CD4-positive, alpha-beta T cell treated with Interleukin-21 for 1 hour (primary cell): ENCODE results near the gene COQ4.

Experiments
- DNase-seq: peaks from one replicate; pipeline ENCODE4 v3.0.0-alpha.2; 2020

The COQ4 gene

DNA sequence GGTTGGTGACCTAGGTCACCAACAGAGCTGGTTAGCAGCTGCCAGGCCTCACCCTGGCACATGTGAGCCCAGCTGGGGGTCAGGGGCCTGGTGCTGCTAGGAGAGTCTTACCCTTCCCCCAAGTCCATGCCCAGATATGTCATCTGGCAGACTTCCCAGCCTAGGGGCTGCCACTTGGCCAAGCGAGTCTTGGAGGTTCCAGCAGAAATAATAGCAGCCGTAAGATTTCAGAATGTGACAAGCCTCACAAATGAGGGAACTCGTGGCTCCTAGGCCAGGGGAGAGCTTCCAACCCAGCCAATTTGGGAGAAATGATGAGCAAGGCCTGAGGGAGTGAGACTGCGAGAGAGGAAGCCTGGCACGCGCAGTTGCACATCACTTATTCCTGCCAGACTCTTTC lies 59.6 kb downstream of the COQ4 start:
- no peak for DNase-seq

DNA sequence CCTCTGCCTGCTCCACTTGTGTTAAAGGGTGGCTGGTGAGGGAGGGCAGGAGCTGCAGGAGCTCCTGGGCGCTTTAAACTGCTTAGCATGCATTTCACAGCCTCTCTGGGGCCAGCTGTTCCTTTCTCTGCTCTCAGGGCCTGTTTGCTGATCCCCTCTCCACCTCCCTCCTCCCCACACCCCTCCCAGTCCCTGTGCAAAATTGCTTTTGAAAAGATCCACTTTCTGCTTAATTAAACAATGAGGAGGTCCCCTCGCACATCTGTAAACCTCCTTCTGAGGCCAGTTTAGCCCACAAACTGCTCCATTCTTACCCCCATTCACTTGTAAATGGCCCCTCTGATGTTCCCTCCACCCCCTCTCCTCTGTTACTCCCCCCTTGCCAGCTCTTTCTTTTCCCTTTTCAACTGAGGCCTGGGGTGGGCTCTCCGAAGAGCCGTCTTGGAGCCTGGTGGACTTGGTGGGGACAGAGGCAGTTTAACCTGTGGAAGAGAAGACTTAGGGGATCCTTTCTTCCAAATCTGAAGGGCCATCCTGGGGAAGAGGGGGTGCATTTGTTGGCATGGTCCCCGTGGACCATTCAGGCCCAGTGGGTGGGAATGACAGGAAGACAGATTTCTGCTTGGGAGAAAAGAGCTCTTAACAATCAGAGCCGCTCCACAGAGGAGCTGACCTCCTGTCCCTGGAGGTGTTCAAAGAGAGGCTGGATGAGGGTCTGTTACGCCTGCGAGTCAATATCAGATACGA lies 60.5 kb downstream of the COQ4 start:
- DNase-seq, result no peak
